HG03159 (cell line): ENCODE results near the gene ITPKB.
"Not testable (repeated sequence)": the region's sequence is repeated elsewhere in the genome, so short reads cannot be mapped to it uniquely, and the experiment has no call there.

Experiments
- ATAC-seq: cut with Tn5 transposase; IDR thresholded peaks from one replicate; pipeline ENCODE4 v1.9.1; 2021; ENCODE audit warnings: mild to moderate bottlenecking, moderate library complexity; ENCODE audit not compliant: unreplicated experiment

ITPKB gene

DNA sequence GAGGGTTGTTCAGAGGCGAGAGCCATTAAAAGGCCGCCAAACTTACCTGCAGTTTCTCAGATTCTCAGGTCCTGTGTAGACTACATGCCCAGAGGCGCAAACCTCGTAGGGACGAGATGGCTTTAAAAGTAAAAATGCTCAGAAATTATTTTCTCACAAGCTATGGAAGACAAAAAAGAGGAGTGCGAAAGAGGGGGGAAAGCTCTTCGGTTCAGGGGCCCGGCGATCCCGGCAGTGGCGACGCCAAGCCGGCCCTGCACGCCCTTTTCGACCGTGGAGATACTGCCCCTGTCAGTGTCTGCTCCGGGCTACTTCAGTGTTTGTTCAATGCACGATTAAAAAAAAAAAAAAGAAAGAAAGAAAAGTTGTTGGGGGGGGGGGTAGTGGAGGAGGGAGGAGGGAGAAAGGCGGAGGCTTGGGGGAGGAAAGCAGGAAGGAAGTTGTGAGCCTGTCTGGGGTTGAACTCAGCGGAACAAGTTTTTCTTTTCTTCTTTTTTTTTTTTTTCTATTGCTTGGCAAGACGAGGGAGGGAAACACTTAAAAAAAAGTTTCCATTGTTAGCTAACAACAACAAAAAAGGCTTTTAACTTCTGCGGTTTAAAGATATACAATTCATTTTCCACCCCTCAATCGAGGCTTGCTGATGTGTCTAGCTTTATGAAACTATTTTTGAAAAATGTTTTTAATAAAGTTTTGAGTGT is at the start of gene ITPKB:
Gene ITPKB, minus strand, starts transcription at position 288 of the 701 bp plus-strand sequence. CDS start 1,824 bp downstream, outside the sequence.
- peak; percentile 29 for ATAC-seq

DNA sequence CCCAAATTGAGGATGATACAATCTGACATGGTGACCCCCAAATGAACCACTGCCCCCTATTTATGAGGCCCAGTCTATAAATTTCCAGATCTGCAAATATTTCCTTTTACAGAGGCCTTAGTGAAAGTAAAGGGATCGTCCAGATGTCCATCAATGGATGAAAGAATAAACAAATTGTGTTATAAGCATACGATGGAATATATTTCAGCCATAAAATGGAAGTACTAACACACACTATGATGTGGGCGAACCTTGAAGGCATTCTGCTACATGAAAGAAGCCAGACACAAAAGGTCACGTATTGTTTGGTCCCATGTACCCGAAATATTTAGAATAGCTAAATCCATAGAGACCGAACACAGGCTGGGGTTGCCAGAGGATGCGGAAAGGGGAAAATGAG is 48.6 kb upstream of the ITPKB start:
- ATAC-seq, result no peak

DNA sequence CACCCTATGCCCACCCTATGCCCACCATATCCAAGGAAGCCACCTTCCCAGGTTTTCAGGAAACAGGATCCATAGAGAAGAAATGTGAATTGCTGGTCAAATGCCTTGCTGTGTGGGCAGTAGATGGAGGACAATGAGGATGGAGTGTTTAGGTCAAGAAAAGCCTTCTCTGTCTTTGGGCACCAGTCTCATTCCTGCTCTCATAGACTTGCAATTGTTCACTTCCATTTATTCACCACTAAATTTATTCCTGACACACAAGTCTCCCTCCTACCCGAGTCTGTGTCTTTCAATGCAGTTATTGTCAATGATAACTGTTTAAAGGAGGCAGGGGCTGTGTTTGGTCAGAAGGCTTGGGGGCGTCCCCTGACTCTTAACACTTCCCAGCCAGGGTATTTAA is 48.0 kb upstream of the ITPKB start:
- ATAC-seq, result no peak

DNA sequence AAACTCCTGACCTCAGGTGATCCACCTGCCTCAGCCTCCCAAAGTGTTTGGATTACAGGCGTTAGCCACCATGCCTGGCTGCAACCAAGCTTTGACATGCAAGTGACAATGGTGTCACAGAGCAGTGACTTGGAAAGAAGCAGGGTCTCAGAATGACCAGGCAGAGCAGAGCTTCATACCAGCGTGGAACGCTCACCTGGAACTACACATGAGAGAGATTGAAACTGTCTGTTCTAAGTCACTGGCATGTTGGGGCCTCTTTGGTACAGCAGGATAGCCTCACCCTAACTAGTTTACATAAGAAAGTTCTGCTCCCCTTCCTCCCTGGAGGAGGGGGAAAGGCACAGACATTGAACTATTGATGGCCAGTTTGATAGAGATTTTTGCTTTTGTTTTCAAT is 47.5 kb upstream of the ITPKB start:
- peak; percentile 71 for ATAC-seq

DNA sequence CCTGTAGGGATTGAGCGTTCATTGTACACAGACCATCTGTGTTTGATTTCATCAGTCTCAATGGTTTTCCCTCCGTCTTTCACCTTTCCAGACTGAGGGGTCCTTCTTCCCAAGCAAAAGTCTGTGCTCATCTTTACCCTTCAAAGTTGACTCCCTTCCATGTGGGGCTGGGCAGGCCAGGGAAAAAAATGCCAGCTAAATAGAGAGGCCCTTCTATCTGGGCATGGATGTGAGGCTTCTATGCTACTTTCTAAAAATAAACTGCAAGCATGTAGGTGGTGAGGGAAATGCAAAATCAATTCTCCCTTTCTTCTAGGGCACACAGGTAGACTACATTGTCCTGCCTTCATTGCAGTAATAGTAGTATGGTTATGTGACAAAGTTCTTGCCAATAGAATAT is 46.7 kb upstream of the ITPKB start:
- ATAC-seq, result no peak

DNA sequence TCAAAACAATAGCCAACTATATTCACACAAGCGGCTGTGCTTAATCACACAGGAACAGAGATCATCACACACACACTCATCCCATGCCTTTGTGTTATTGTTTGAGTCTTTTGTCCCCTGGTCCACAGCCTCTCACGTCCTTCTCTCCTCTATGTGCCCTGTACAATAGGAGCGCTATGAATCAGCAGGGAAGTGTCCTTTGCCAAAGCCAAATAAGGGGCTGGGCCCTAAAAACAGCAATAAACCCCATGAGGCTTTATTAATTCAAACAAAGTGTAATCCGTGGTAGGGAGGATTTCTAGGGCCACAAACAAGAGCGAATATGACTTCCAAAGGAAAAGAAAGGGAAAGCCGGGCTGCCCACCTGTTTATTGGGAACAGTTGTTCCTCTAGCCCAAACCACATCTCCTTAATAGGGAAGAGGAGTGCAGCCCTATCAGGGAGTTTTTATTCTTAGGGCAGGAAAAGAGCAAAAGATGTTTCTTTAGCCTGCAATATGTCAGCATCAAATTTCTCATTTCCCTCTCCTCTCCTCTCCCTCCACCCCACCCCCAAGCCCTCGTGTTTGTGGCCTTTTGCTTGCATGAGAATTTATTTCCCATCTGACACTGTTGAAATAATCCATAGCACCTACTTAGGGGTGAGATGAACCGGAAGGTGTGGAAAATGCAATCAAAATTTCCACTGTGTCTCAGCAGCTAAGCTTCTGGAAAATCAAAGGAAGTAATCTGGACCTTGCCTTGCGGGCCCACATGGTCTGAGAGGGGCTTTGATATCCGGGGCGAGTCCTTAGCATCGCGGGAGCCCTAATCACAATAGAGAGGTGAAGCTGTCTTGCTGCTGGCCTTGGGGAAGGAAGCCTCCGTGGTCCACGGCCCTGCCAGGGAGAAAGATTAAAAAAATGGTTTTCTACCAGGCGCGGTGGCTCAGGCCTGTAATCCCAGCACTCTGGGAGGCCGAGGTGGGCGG is 45.3 kb upstream of the ITPKB start:
- ATAC-seq, result no peak

DNA sequence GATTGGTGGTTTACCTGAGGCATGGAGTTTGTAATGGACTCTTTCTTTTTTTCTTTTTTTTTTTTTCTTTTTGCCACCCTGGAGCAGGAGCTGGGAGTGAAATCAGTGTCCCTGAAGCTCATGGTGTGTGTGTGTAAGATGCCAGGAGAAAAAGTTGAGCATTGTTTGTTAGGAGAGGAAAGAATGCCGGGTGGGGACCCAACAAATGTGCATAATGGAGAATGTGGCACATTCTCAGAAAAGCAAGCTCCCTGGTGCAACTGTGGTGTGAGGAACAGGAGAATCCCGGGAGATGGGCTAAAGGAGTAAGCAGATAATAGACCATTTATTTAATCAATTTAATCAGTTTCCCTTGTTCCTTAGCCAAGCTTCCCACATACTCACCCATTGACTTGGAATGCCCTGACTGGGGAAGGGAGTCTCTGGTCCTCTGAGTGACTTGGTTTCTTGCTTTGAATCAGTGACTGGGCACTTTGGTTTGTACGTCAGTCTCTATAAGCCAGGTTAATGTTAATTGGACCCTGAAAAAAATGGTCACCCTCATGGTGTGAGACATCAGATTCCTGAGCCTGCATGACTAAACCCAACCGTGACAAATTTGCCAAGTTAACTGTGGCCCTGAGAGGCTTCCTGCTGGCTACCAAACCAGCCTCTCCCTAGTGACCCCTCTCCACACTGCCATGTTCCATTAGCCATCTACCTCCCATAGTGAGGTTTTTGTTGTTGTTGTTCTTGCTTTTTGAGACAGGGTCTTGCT is 43.9 kb upstream of the ITPKB start:
- ATAC-seq, result no peak

DNA sequence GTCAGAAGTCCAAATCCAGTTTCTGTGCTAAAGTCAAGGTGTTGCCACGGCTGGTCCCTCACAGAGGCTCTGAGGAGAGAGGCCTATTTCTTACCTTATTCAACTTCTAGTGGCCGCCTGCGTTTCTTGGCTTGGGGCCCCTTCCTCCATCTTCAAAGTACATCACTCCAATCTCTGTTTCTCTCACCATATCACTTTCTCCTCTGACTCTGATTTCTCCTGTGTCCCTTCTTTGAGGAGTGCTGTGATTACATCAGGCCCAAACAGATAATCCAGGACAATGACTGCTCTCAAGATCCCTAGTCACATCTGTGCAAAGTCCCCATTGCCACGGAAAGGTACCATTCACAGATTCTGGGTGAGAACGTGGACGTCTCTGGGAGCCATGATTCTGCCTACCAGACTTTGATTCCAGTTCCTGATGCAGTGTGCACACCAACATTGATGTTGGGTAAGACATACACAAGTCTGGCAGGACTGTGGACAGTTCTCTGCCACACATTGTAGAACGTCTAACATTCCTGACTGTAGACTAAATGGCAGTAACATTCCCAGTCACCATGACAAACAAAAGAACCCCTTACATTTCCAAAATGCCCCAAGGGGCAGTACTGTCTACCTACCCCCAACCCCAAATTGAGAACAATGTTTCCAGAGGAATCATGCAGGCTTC is 43.0 kb upstream of the ITPKB start:
- ATAC-seq, result no peak

DNA sequence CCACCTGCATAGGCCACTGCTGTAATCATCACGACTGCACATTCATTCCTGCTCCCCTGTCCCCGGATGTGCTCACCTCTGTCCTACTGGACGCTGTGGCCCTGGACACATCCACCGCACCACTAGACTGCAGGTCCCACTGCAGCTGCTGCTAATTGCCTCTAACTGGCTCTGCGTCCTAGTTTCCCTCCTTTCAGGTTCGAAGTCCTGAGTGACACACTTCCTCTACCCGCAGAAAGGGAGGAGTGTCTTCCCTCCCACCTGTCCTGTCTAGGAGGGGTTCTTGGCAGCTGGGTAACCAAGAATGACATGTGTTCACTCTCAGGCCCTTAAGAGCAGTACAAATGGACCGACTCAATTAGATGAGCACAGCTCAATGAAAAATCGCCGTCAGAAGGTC is 40.5 kb upstream of the ITPKB start:
- ATAC-seq, result no peak

DNA sequence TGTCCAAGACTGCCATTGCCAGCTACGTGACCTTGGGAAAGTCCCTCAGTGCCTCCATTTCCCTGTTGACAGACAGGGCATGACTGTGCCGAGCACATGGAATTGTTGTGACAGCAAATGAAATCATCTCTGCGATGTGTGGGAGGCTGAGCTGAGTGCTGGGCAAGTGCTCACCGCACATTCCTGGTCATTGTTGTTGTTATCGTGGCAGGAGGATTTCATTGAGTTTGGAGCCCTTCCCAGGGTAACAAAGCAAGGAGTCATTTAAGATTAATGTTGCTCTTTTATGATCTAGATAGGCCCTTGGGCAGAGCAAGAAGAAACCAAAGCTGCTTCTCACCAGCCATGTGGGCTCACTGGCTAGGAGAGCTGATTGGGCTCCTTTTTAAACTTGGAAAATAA is 39.6 kb upstream of the ITPKB start:
- no peak for ATAC-seq

DNA sequence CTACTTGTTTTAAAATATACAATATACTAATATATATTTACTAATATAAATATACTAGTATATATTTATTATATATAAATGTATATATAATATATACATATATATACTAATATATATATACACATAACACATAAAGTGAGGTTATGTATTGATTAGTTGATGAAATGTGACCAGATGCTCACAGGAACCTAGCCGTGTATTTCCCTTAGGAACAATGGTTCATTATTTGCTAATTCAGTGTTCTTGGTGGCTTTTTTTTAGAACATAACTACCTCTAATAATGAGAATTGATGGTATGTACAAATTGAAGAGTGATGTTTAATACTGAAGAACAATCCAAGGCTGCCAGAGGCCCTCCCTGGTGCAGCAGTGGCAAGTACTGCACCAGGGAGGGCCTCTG is 37.9 kb upstream of the ITPKB start:
- ATAC-seq, result no peak

DNA sequence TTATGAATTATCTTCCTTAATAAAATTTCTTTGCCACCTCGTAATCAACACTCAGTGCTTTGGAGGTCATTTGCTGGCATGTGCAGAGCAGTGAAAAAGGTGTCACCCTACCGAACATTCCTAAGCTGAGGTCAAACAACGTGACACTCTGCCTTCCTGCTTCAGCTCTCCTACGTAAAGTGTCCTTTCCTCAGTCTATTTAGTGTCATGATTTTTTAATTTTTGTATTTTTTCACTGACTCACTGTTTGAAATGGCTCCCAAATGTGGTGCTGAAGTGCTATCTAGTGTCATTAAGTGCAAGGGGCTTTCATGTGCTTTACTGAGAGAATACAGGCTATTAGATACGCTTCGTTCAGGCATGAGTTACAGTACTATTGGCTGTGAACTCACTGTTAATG is 37.0 kb upstream of the ITPKB start:
- ATAC-seq, result no peak

DNA sequence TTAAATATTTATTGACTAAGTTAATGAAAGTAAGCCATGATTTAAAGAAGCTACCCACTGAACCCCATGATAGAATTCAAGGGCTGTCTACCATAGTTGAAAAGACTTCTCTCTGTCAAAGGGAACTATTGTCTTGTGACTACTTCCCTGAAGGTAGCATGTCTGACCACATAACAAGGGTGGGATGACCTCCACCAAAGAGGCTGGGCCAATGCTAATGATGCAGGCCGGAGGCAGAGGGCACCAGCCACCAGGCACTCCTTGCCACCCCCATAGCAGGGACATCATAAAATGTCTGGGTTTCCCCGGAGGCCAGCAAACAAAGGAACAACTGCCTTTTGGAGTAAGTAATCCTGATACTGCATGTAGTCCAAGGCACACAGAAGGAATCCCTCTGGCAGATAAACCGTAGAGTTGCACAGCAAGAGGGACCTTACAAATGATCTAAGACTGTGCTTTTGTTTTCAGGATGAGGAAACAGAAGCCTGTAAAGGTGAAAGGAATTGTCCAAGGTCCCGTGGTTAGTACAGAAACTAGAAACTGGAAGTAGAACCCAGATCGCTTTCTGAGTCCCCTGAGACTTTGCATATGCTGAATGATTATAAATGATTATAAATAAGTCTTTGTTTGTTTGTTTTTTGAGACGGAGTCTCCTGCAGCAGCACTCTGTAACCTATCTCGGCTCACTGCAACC is 33.5 kb upstream of the ITPKB start:
- peak; percentile 92 for ATAC-seq

DNA sequence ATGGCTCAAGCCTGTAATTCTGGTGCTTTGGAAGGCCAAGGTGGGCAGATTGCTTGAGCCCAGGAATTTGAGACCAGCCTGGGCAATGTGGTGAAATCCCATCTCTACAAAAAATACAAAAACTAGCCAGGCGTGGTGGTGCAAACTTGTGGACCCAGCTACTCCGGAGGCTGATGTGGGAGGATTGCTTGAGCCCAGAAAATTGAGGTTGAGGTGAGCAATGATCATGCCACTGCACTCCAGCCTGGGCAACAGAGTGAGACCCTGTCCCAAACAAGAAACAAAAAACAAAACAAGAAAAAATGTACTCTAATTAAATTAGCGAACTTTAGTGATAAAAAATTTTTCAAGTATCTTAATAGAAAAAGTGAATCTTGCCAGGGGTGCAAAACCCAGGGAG is 28.1 kb upstream of the ITPKB start:
- ATAC-seq, result not testable (repeated sequence)

DNA sequence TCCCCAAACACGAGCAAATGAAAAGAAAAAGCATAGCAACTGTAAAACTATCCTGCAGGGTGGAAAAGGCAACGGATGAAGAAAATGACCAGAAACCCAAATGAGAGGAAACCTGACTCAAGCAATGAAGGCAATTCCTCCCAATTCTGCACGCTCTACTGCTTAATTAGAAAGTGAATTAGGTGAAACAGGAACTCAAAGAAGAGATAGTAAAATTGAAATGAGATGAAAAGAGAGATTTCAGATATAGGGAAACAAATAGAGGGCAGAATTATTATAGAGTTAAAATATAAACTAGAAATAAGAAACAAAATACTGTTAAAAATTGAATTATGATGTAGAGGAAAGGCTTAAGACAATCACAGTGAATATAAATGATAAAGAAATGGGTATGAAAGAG is 27.5 kb upstream of the ITPKB start:
- no peak for ATAC-seq

DNA sequence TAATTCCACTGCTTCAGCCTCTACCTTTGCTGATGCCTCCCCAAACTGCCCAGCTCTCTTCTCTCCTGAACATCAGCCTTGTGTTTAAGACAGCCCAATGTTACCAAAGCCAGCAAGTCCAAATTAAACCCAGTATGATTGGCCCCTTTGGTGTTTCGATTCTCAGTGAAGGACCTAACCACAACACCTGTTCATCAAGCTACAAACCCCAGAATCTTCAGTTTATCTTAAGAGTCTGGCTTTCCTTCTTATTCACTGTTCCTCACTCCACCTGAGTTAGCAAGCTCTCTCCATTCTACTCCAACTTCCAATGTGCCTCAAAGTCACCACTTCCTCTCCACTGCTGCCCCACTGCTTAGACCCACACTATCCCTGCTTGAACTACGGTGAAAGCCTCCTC is 25.5 kb upstream of the ITPKB start:
- peak; percentile 90 for ATAC-seq

DNA sequence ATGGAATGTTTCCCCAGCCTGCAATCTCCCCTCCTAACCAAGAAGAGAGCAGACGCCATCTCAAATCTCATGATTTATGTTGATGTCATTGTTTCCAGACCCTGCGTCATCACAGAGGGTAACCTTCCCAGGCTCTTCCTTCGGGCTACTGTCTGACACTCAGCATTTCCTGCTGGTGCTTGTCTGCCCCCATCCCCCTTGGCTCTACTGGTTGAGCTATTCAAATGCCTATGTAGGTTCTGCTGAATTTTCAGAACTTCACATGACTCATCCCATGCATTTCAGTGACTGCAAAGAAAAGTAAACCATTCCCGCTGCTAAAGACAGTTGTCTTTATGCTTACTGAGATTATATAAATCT is 24.8 kb upstream of the ITPKB start:
- no peak for ATAC-seq

DNA sequence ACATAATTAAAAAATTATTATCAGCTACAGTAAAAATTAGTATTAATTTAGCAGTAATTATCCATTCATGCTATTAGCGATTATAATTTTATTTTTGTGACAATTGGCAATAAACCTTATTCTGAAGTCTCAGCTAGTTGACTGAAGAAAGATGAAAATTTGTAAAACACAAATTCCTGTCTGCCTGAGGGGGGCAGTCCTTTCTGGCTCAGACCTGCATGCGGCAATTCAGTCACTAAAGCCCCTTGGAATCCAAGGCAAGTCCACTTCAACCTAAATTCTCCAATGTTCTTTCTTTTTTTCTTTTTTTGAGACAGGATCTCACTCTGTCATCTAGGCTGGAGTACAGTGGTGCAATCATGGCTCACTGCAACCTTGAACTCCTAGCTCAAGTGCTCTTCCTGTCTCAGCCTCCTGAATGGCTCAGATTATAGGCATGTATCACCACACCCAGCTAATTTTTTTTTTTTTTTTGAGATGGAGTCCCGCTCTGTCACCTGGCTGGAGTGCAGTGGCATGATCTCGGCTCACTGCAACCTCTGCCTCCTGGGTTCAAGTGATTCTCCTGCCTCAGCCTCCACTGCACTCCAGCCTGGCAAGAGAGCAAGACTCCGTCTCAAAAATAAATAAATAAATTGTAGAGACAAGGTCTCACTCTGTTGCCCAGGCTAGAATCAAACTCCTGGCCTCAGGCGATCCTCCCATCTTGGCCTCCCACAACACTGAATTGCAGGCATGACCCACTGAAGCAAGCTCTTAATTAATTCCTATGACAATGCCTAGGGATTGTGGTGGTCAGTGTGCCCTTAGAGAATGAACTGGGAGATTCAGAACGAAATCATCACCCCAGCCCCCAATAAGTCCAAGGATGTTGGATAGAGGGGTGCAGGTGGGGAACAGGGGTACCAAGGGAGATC is 24.2 kb upstream of the ITPKB start:
- no peak for ATAC-seq

DNA sequence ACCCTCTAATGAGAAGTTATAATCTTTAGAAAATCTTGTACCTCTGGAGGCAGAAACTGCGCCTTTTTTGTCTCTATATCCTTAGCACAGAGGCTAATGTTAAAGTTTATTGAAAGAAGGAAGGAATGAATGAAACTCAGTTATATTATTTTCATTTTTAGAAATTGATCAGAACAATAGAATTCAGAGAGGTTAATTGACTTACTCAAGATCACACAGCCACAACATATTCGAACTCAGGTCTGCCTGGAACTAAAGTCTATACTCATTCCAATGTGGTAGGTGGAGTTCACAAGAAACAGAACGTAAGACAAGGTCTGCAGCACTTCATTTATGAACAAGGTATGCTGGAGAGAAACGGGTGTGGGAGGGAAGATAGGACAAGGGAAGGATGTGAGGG is 23.0 kb upstream of the ITPKB start:
- no peak for ATAC-seq
